NCI-H82 treated with DMSO at 0.1 percent for 48 hours (cell line): Measurements from ENCODE around the gene HDAC4.

Source experiments
- DNase-seq: peaks from one replicate; lab custom pipeline; 2025; ENCODE audit not compliant: unreplicated experiment; lab: John Stamatoyannopoulos, UW

The HDAC4 gene

GRCh38 chr2:239101807-239102206 lies 299.0 kb downstream of the HDAC4 start:
- no peak for DNase-seq

- DNase-seq: no peak
Measured at GRCh38 chr2:239101071-239101470, 299.7 kb downstream of the HDAC4 start.

GRCh38 chr2:239099474-239099873 lies 301.3 kb downstream of the HDAC4 start:
- no peak for DNase-seq

- DNase-seq: no peak
Measured at GRCh38 chr2:239098288-239098970, 302.4 kb downstream of the HDAC4 start.

- DNase-seq: no peak
Measured at GRCh38 chr2:239097428-239097696, 303.5 kb downstream of the HDAC4 start.

- DNase-seq: no peak
Measured at GRCh38 chr2:239096676-239097427, 304.0 kb downstream of the HDAC4 start.

GRCh38 chr2:239095460-239096081 lies 305.2 kb downstream of the HDAC4 start:
- no peak for DNase-seq

- no peak for DNase-seq
Measured at GRCh38 chr2:239094867-239095266, 306.0 kb downstream of the HDAC4 start.

GRCh38 chr2:239093952-239094351 lies 306.9 kb downstream of the HDAC4 start:
- DNase-seq: no peak

GRCh38 chr2:239093542-239093941 lies 307.3 kb downstream of the HDAC4 start:
- no peak for DNase-seq

- no peak for DNase-seq
Measured at GRCh38 chr2:239092571-239093294, 308.1 kb downstream of the HDAC4 start.

GRCh38 chr2:239089884-239090283 lies 310.9 kb downstream of the HDAC4 start:
- DNase-seq: no peak

- DNase-seq: no peak
Measured at GRCh38 chr2:239087046-239087710, 313.6 kb downstream of the HDAC4 start.

GRCh38 chr2:239086325-239087020 lies 314.3 kb downstream of the HDAC4 start:
- DNase-seq: no peak

GRCh38 chr2:239085201-239085992 lies 315.4 kb downstream of the HDAC4 start:
- DNase-seq: no peak

- no peak for DNase-seq
Measured at GRCh38 chr2:239084007-239084406, 316.8 kb downstream of the HDAC4 start.

- DNase-seq: no peak
Measured at GRCh38 chr2:239082425-239082824, 318.4 kb downstream of the HDAC4 start.

- DNase-seq: no peak
Measured at GRCh38 chr2:239081622-239082021, 319.2 kb downstream of the HDAC4 start.

GRCh38 chr2:239081046-239081445 lies 319.8 kb downstream of the HDAC4 start:
- no peak for DNase-seq
